GM21825 (cell line): ENCODE measurements around the gene PRKCB.
"Not testable (repeated sequence)": the region's sequence is repeated elsewhere in the genome, so short reads cannot be mapped to it uniquely, and the experiment has no call there.

Source experiments
- ATAC-seq: cut with Tn5 transposase; IDR thresholded peaks from one replicate; pipeline ENCODE4 v1.9.1; 2021; ENCODE audit warnings: mild to moderate bottlenecking, moderate library complexity; ENCODE audit not compliant: unreplicated experiment

The PRKCB gene

DNA sequence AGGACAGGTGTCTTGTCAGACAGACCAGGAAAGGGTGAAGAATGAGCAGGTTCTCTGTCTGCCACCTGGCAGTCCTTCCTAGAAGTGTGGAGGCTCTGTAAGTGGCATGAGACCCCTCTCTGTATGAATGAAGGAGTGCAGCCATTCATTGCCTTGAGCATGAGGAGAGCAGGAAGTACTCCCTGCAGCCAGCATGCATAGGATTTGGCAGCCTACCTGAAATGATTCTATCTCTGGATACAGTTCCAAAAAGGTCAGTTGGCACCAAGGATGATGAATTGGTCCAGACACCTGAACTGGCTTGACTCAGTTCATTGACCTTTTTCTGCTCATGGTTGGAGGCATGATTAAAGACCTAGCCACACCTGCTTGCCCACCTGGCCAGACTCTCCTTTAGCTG lies 163.0 kb downstream of the PRKCB start:
- no peak for ATAC-seq

DNA sequence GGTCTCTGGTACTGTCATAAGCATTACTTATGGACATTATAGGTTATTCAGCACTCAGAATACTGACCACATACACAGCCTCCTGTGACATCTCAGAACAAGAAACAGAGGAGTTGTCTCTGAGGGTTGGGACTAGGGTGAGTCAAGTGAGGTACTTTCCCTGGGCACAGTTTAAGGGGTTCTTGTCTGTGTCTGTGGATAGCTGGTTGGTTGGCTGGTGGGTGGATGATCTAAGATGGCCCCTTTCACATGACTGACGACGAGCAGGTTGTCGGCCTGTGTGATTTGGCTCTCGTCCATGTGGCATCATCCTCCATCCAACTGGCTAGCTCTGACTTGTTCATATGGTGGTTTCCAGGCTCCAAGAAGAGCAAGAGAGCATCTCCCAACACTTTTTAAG lies 163.9 kb downstream of the PRKCB start:
- peak; percentile 65 for ATAC-seq

DNA sequence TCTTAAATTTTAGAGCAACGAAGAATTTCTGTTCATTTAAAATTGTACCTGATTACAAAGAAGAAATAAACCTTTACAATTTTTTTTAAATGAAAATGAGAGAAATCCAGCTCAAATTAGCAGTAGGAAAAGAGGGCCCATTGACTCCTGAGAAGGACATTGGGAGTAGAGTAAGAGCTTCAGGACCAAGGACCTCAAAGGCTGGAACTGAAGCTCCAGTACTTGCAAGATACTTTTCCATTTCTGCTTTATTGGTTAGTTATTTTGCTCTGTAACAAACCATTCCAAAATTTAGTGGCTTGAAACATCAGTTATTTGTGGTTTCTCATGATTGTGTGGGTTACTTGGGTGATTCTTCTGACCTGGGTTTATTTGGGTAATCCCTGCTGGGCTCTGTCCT lies 165.9 kb downstream of the PRKCB start:
- ATAC-seq: no peak

DNA sequence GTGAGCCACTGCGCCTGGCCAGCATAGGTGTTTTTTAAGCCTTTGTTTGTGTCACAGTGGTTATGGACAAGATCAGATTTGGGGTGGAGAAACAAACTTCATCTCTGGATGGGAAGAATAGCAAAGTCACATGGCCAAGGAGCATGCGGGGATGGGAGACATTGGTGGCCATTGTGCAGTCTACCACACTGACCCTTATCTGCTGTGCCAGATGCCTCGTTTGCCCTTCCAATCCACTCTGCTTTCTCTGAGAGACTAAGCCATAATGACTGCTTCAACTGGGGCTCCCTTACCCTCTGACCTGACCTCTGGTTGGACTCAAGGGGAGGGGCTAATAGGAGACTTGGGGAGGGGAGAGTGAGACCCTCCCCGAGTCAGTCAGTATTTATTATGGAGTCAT lies 166.8 kb downstream of the PRKCB start:
- ATAC-seq: no peak

DNA sequence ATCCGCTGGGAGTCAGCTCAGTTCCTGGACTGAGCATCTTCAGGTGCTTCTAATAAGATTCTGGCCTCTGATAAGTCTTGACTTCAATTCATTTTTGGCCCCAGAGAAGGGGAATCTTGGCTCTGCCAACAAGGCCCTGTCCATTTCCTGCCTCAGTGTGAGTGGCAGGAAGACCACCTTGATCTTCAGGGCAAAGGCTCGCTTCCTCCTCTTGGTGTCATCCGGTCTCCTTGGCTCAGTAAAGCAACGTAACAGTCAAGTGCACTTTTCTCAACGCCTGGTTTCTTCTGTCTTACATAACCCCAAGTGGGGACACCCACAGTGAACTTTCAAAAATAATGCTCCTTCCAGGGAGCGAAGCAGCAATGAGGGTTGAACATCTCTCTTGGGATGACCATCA lies 169.8 kb downstream of the PRKCB start:
- ATAC-seq: no peak

DNA sequence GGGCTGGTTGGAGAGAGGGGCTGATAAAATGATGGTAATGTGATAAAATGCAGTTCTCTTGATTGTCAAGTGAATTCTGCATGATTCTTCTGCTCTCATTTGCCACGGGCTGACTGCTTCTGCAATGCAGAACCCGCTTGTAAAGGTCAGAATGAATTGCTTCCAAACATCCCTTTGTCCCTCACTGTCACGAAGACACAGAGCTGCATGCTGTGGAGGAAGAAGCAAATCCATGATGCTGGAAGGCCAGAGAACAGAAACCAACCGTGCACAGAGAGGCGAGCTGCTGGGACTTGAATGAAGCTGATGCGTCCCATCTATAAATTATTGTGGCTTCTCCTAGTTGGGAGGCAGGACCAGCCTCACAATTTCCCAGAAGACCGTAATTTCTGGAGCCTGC lies 171.6 kb downstream of the PRKCB start:
- no peak for ATAC-seq

DNA sequence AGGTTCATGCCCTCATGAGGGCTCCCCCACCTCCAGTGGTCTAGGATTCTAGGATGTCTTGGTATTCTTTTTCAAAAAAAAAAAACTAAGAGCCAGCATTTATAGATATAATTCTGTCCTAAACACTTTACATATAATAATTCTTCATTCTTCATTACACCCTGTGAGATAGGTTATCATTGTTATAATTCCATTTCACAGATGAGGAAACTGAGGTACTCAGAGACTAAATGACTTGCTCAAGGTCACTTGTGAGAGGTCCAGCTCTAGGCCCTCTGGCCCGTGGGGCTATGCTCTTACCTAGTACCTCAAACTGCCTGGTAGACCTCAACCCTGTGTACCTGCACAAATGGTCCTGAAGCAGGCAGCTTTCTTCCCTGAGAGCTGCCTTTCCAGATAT lies 172.2 kb downstream of the PRKCB start:
- no peak for ATAC-seq

DNA sequence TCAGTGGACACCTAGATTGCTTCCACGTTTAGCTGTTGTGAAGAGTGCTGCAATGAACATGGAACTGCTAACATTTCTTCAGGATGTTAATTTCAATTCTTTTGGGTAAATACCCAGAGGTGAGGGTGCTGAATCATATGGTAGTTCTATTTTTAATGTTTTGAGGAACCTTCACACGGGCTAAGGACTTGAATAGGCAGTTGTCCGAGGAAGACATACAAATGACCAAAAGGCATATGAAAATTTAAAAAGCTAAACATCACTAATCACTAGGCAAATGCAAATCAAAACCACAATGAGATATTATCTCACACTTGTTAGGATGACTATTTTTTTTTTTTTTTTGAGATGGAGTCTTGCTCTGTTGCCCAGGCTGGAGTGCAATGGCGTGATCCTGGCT lies 173.3 kb downstream of the PRKCB start:
- ATAC-seq: no peak

DNA sequence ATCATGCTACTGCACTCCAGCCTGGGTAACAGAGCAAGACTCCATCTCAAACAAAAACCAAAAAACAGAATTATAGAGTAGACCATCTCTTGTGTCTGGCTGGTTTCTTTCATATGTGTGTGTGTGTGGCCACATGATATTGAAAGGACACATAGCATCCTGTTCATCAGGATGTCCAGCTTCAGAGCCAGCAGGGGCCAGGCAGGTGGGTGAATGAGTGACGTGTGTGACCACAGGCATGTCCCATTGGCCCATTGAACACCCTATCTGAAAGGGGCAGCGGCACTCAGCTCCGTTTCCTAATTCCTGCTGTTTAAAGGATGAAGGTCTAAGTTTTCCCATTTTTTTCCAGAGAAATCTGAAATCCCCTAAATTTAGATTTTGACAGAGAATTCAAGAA lies 174.2 kb downstream of the PRKCB start:
- no peak for ATAC-seq

DNA sequence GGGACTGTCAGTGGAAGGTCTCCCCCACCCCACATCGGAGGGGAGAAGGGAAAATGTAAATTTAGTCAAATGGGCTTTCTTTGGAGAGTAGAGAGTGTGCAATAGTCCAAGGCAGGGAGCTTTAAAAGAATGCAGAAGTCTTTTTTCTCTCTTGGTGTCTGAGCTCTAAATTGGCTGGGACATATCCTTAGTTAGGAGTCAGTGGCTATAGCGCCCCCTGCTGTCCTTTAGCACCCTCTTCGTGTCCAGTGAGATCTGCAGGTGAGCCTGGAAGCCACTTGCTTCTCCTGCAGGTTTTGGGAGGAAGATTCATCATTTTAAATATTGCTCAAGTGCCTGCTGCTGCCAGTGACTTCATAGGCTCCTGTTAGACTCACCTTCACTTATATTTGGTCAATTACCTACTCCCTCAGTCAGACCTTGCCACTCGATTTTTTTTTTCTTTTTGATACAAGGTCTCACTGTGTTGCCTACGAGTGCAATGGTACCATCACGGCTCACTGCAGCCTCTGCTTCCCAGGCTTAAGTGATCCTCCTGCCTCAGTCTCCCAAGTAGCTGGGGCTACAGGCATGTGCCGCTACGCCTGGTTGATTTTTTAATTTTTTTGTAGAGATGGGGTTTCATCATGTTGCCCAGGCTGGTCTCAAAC lies 174.8 kb downstream of the PRKCB start:
- ATAC-seq: no peak

DNA sequence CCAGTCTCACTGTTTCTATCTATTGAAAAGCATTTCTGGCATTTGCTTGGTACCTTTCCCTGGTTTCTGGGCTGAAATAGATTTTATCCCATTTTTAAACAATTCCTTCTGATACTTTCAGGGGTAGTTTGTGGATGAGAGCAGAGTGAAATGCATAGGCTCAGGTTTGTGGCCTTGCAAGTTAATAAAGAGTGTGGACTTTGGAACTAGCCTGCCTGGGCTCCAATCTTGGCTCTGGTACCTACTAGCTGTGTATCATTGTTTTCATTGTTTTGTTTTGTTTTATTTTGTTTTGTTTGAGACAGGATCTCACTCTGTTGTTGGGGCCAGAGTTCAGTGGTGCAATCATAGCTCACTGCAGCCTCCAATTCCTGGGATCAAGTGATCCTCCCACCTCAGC lies 175.5 kb downstream of the PRKCB start:
- no peak for ATAC-seq

DNA sequence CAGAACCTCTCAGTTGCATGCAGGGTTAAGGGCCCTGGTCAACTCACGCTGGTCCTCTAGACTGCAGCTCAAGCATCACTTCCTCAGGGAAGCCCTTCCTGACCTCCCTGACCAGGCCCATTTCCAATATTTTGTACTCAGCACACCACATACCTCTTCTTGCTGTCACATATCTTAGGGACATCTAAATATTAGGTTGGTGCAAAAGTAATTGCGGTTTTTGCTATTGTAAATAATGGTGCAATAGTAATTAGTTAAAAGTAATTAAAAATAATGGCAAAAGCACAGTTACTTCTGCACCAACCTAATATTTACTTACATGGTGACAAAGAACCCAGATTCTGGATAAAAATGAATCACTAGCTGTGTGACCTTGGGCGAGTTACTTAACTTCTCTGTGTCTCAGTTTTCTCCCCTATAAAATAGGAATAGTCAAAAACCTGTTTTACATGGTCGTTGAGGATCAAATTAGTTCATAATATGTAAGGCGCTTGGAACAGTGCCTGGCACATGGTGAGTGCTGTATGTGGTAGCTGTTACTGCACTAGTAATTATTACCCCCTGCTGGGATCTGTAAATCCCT lies 177.4 kb downstream of the PRKCB start:
- ATAC-seq: no peak

DNA sequence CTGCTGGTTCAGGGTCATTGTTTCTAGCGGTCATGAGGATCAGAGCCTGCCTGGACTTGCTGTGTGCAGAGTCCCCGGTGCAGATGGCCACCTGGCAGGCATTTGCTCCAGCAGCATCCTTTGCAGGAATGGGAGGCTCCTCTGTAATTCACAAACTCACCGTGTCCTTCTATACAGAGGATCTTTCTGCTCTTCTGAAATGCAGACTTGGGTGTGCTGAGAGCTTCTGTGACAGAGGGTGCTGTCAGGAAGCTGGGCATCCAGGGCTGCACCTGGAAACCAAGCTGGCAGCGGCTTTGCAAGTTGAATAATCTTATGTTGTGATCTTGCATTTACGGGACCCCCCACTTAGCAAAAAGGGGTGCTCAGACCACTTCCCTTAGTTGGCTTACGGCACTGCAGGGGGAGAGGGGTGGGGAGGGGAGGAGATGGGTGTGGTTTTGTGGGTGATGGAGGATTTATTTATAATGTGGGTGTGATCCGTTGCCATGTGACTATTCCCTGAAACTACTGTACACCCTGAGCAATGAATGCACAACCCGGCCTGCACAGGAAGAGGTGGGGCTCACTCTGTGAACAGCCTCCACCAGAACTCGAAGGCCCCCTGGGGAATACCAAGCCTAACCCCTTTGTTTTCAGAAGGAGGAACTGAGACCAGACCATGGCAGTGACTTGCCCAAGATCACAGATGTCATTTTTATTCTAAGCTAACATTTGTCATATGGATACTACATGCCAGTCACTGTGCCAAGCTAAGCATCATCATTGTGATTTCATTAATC lies 178.3 kb downstream of the PRKCB start:
- peak; percentile 83 for ATAC-seq

DNA sequence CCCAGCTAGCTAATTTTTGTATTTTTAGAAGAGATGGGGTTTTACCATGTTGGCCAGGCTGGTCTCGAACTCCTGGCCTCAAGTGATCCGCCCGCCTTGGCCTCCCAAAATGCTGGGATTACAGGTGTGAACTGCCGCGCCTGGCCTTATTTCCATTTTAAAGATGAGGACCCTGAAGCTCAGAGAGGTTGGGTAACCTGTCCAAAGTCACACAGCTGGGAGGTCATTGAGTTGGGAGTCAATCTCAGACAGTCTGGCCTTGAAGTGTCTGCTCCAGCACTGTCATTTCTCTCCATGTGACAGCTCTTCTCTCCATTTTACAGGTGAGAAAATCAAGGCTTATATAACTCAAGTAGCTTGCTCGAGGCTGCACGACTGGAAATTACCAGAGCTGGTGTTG lies 179.2 kb downstream of the PRKCB start:
- not testable (repeated sequence) for ATAC-seq

DNA sequence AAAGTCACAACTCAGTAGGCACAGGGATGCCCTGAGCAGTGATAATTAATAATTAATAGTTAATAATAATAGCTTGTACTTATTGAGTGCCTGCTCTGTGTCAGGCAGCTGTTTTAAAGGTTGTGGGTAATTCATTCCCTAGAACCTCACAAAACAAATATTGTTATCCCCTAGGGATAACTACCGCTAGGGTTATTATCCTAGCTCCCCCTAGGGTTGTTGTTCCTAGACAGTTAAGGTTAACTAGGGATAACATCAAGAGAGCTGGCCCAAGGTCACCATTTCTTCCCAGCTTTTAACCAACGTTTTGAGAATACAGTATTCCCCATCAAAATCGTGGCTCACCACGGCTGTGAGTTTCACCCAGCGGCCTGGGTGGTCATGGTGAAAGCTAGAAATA lies 180.1 kb downstream of the PRKCB start:
- no peak for ATAC-seq

DNA sequence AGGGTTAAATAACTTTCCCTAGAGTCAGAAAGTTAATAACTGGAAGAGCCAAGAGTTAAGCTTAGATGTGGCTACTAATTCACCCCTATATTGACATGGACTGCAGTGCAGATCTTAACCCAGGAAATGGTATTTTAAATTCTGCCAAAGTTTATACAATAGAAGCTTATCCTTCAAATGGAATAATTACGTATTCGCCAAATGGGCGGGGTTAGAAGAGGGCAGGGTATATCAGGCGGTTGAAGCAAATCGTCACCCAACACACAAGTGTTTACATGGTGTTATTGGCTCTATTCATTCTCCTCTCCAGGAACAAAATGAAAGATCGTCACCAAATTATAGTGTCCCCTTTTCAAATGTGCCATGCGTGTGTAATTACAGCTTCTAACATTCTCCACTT lies 182.7 kb downstream of the PRKCB start:
- no peak for ATAC-seq

DNA sequence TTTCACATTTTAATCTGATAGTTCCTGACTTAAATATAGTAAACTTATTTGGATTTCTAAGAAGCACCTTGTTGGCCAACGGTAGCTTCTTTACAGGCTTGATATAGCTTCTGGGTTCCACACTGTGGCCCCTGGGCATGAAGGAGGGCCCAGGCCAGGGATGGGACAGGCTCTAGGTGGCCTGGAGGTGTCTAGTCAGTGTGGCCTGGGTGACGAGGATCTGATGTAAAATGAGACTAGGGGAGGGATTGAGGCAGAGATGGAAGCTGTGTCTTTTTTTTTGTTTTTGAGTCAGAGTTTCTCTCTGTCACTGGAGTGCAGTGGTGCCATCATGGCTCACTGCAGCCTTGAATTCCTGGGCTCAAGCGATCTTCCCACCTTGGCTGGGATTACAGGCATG lies 187.0 kb downstream of the PRKCB start:
- no peak for ATAC-seq

DNA sequence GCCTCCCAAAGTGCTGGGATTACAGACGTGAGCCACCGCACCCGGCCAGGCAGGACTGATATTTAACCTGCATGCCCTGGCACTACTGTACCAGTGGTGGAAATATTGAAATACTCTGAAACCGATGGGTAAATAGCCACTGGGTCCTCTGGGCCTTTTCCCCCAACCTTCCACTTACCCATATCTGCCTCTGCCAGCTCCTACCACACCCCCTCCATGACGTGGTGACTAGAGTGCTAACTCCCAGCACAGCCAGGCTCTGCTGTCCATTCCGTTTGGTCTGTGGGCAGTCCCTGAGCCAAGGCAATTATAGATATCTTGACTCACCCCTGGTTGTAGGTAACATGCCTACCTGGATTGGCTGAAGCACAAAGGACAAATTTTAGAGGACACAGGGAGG lies 187.8 kb downstream of the PRKCB start:
- ATAC-seq: no peak

DNA sequence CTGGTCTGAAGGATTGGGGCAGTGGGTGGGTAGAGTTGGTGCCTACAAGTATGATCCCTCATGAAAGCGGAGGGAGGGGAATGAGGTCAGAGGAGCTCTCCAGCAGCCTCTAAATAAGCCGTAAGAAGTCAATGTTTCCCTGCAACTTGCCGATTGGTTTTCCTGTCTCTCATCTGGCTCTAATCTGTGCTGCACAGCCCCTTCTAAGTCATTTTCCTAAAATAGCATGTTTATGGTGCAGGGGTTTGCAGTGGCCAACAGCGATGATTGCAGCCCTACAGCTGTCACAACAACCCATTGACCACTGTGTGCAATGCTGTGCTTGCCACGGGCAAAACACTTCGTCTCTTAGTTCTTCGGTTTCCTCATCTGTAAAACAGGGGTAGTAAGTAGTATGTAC lies 189.2 kb downstream of the PRKCB start:
- no peak for ATAC-seq

DNA sequence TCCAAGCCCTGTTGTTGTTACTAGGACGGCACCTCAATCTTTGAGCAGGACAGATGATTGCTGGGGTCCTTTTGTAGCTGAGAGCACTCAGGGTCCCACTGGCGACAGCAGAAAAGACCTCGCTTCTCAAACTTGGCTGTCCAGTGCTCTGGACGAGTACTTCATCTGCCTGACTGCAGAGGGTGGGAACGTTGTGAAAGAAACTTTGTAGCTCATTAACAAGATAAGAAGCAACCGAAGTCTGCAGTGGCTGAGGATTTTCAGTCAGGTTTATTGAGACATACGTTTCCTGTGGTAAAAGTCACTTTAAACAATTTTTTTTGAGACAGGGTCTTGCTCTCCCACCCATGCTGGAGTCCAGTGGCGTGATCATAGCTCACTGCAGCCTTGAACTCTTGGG lies 191.7 kb downstream of the PRKCB start:
- no peak for ATAC-seq

DNA sequence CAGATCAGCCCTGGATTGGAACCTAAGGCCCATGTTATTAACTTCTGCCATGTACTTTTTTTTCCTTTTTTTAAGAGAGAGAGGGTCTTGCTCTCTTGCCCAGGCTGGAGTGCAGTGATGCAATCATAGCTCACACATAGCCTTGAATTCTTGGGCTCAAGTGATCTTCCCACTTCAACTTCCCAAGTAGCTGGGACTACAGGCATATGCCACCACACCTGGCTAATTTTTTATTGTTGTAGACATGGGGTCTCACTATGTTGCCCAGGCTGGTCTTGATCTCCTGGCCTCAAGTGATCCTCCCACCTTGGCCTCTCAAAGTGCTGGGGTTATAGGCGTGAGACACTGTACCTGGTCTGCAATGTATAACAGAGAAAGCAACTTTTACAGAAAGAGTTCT lies 194.1 kb downstream of the PRKCB start:
- ATAC-seq: not testable (repeated sequence)

DNA sequence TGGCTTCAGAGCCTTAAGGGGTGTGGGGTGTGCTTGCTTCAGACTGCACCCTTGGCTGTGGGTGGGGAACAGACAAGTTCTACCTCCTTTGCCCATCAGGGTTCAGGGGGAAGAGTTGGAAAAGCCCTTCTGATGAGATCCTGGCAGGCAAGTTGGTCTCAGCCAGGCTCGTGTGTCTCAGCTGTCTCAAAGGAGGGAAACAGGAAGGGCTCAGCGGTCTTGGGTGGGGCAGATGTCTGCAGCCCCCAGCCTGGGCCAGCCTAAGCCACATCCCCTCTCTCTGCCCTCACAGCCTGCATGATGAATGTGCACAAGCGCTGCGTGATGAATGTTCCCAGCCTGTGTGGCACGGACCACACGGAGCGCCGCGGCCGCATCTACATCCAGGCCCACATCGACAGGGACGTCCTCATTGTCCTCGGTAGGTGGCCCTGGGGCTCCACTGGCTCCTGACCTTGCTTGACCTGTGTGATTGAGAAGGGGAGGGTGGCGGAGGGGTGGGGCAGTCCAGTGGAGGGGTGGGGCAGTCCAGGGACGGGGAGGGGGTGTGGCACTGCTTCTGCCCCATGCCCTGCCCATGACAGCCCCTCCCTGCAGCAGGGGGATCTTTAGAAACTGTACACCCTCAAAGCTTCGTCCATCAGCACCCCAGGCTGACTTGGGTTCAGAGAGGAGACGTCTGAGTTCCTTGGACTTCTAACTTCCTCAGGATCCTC lies 199.5 kb downstream of the PRKCB start:
- no peak for ATAC-seq
